Esophagus squamous epithelium (tissue), 4 donors: ENCODE results near the gene MPIG6B.

Source experiments
- POLR2A ChIP-seq, 4 donors: fragments of 450-650 bp; IDR thresholded peaks; one replicate each; pipeline ENCODE4 v1.6.1; 2017; ENCODE audit warnings: antibody characterized with exemption in 4 of 4, mild to moderate bottlenecking in 4 of 4, moderate library complexity in 3 of 4
- TF ChIP-seq, protein P1 (sequence below), 6 experiments: fragments of 450-650 bp in 4 of 6; fragments of 200-600 bp in 2 of 6; sonication (generic) in 2 of 6; IDR thresholded peaks; one replicate each; pipeline ENCODE4 v1.5.1; 2016 to 2019; ENCODE audit warnings: antibody characterized with exemption in 6 of 6, mild to moderate bottlenecking in 4 of 6, moderate library complexity in 4 of 6

DNA sequence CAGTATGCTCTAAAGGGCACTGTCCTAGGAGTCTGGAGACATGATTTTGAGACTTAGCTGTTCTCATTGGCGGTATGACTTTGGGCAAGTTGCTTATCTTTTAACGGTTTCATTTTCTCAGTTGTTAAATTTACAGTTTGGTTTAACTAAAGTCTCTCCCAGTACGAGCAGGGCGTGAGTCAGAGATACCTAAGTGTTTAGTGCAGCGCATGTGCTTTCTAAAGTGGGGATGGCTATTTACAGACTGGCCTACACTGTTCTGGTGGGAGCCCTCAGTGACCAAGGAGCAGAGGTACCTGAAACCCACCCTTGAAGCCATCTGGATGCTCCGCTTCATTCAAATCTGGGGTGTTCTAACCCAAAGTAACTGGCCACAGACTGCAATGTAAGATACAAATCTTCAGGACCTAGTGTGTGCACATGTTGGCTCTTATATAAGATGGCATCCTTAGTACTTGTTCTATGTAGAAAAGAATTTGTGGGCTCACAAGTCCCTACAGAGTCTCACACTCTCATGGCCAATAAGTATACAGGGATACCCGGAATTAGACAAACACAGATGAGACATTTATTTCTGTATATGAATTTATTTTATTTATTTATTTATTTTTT is 27.3 kb downstream of the MPIG6B start:
- TF ChIP-seq POLR2A (IDR thresholded peaks at IDR 0.05): no peak
- TF ChIP-seq, protein P1, sequence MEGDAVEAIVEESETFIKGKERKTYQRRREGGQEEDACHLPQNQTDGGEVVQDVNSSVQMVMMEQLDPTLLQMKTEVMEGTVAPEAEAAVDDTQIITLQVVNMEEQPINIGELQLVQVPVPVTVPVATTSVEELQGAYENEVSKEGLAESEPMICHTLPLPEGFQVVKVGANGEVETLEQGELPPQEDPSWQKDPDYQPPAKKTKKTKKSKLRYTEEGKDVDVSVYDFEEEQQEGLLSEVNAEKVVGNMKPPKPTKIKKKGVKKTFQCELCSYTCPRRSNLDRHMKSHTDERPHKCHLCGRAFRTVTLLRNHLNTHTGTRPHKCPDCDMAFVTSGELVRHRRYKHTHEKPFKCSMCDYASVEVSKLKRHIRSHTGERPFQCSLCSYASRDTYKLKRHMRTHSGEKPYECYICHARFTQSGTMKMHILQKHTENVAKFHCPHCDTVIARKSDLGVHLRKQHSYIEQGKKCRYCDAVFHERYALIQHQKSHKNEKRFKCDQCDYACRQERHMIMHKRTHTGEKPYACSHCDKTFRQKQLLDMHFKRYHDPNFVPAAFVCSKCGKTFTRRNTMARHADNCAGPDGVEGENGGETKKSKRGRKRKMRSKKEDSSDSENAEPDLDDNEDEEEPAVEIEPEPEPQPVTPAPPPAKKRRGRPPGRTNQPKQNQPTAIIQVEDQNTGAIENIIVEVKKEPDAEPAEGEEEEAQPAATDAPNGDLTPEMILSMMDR (IDR thresholded peaks at IDR 0.05): no peak
